Measurements from ENCODE around the gene C11orf54. TPM values are rescaled to one million over a fixed set of nuclear protein-coding genes. Genes with fewer than 3 reads are reported as not detected.

Gene C11orf54
- 12.8 to 18.6 TPM (median 15.2 TPM) in 5 replicates for total RNA-seq (2022; extraction: Qiagen RNA extraction)

DNA sequence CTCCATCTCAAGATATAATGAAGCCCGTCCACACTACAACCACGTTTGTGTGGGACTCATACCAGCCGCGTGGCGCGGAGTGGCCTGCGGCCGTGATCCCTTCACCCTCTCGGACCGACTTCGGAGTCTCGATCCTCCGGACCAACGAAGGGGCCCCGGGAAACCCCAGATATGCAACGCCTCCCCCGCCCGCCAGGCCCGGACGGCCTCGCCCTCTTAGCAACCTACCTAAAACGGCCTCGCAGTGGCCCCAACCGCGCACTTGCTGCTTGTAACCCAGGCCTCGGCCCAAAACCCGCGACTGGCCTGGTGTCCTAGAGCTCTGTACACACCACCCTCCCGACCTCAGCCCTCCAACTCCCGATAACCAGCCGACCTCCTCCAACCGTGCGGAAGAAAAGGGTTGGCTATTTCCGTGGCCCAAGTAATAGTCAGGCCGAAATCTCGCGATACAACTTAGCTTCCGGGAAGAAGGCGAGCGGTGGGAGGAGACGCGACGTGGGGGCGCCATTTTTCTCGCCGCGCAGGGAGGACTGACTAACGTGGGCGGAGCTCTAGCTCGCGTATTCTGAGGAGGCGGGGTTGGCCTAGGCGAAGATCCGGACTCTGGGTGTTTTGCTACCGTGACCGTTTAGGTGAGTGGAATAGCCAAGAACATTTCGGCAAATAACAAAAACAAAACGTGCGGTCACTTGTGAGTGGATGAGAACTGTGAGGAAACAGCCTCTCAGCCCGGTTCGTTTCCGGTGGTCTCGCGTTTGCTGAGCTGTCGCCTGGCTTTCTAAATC lies at the start of gene C11orf54, which contains the start of gene TAF1D:
C11orf54 (plus strand) TSS at position 579 of the 788 bp plus-strand sequence. CDS start 5,722 bp downstream, outside the sequence.
TAF1D (minus strand) TSS at position 402 of the 788 bp plus-strand sequence. CDS start 2,191 bp downstream, outside the sequence.

GRCh38 chr11:93784145-93784934 lies 42.9 kb downstream of the C11orf54 start, which contains the start of gene MED17:
Gene MED17, plus strand, starts transcription at chr11:93784282. Its CDS starts 232 bp downstream, at chr11:93784514.

Other genes with a start within 250 kb of the C11orf54 start
- 21.5 to 26.9 TPM (median 21.5 TPM) in 5 replicates for gene SMCO4, start 198.3 kb upstream of the C11orf54 start, total RNA-seq (2022; extraction: Qiagen RNA extraction)
- gene CEP295, start 80.0 kb upstream of the C11orf54 start, total RNA-seq (2022; extraction: Qiagen RNA extraction) = 5.7 to 7.5 TPM (median 6.6 TPM) in 5 replicates
- gene TAF1D, start 177 bp upstream of the C11orf54 start, total RNA-seq (2022; extraction: Qiagen RNA extraction) = 92.3 to 103 TPM (median 101 TPM) in 5 replicates
- gene MED17, start 42.6 kb downstream of the C11orf54 start, total RNA-seq (2022; extraction: Qiagen RNA extraction) = 20.5 to 25.9 TPM (median 25.4 TPM) in 5 replicates
- gene VSTM5, start 108.9 kb downstream of the C11orf54 start, total RNA-seq (2022; extraction: Qiagen RNA extraction) = not detected in 5 replicates

All from A549 treated with dexamethasone at 1 μM for 4 hours (cell line).